ENCODE measurements around the gene TMED8. TPM values are rescaled to one million over a fixed set of nuclear protein-coding genes. Genes with fewer than 3 reads are reported as not detected.

Gene TMED8
- total RNA-seq, 4 donors from 2014 or later: 10.1 to 15.8 (median 12.3) TPM

GRCh38 chr14:77364146-77364545 is 12.7 kb downstream of the TMED8 start:
- TF ChIP-seq, protein P1, sequence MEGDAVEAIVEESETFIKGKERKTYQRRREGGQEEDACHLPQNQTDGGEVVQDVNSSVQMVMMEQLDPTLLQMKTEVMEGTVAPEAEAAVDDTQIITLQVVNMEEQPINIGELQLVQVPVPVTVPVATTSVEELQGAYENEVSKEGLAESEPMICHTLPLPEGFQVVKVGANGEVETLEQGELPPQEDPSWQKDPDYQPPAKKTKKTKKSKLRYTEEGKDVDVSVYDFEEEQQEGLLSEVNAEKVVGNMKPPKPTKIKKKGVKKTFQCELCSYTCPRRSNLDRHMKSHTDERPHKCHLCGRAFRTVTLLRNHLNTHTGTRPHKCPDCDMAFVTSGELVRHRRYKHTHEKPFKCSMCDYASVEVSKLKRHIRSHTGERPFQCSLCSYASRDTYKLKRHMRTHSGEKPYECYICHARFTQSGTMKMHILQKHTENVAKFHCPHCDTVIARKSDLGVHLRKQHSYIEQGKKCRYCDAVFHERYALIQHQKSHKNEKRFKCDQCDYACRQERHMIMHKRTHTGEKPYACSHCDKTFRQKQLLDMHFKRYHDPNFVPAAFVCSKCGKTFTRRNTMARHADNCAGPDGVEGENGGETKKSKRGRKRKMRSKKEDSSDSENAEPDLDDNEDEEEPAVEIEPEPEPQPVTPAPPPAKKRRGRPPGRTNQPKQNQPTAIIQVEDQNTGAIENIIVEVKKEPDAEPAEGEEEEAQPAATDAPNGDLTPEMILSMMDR (IDR thresholded peaks at IDR 0.05): no peak
- no peak for ATAC-seq (ENCODE audit: low FRiP score)

GRCh38 chr14:77359626-77360025 is 17.3 kb downstream of the TMED8 start:
- DNase-seq (ENCODE audit: low spot score) (no peak), ATAC-seq (ENCODE audit: low FRiP score) (no peak)
- TF ChIP-seq, protein P1 (IDR thresholded peaks at IDR 0.05): no peak

More at GRCh38 chr14:77364146-77364545, 12.7 kb downstream of the TMED8 start:
- no peak for DNase-seq (ENCODE audit: low spot score)

DNA sequence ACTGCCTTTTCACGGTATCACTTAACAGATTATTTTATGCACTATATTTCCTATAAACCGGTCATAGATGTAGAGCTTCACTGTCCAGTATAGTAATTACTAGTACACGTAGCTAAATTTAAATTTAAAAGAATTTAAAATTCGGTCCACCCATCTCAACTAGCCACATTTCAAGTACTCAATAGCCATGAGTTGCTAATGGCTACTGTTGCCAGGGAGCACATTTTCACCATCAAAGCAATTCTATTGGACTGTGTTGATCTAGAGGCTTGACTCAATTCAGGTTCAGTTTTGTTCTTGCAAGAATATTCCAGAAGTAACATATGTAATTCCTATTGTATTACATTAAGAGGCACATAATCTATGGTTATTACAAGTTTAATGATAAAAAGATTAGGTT is 20.0 kb downstream of the TMED8 start:
- ATAC-seq (ENCODE audit: low FRiP score) (no peak), DNase-seq (ENCODE audit: low spot score) (no peak)
- TF ChIP-seq, protein P1 (IDR thresholded peaks at IDR 0.05): no peak

DNA sequence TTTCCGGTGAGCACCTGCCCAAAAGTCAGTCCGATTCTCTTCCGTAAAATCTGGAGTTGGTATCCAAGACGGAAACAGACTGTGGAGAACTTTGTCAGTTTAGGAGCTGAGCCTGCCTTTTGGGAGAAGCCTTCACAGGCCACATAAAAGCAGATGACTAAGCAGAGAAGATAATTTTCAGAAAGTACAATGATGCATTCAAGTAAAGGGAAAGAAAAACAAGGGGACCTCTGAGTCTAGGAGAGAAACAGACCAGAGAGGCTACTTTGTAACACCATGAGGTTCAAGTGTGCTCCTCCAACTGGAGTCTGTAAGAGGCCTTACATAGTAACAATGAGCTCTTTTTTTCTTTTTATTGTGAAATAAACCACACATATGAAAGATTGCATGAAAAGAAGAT is 21.1 kb downstream of the TMED8 start:
- ATAC-seq (ENCODE audit: low FRiP score) (no peak), DNase-seq (ENCODE audit: low spot score) (no peak)
- TF ChIP-seq, protein P1 (IDR thresholded peaks at IDR 0.05): no peak

- ATAC-seq (ENCODE audit: low FRiP score): no peak
- TF ChIP-seq, protein P1 (IDR thresholded peaks at IDR 0.05): no peak
- no peak for DNase-seq (ENCODE audit: low spot score)
Observed at GRCh38 chr14:77353469-77354141, 23.3 kb downstream of the TMED8 start.

DNA sequence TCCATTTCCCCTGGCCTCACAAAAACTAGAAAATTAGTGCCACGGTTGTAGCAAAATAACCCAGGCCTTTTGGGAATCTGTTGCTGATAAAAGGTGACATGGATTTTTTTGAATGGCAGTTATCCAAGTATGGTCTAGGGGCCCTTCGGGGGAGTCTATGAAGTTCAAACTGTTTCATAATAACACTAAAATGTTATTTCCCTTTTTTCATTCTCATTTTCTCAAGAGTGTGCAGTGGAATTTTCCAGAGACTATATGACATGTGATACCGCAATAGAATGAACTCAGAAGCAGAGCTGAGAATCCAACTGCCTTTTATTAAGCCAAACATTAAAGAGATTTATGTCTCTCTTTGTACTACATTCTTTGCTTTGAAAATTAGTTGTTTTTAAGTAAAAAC is 29.1 kb downstream of the TMED8 start:
- TF ChIP-seq, protein P1 (IDR thresholded peaks at IDR 0.05): no peak
- no peak for DNase-seq (ENCODE audit: low spot score)
- no peak for ATAC-seq (ENCODE audit: low FRiP score)

DNA sequence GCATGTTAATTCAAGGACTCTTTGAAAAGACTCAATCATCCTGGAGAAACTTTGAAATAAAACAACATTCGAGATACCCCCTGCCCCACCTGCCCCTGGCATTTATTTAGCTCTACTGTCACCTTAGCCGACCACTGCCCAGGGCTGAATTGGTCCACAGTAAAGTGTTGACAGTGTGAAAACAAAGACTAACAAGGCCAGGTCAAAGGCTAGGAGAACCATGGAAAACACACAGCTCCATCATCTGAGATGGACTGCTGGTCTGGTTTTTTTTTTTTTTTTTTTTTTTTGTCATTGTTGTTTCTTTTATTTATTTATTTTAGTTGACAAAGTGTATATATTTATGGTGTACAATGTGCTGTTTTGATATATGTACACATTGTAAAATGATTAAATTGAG is 30.4 kb downstream of the TMED8 start:
- ATAC-seq (ENCODE audit: low FRiP score) (no peak), DNase-seq (ENCODE audit: low spot score) (no peak)

More for the DNA sequence above, 30.4 kb downstream of the TMED8 start:
- TF ChIP-seq, protein P1 (IDR thresholded peaks at IDR 0.05): no peak
